Endothelial cell of umbilical vein (primary cell): ENCODE data around the gene EIF2B2. TPM values are rescaled to one million over a fixed set of nuclear protein-coding genes. Genes with fewer than 3 reads are reported as not detected.

ENCODE experiments used
- BruUV-seq: library from RNA; stranded (reverse); fragments of 400-500 nt; replicated peaks from 2 replicates; lab custom pipeline; 2021; lab: Mats Ljungman, UMichigan
- CTCF ChIA-PET: fragments of 300-600, 350-600 bp; sonication (Branson Sonifier 250); formaldehyde crosslinking; loops from one replicate; lab custom pipeline; 2021; ENCODE audit warnings: antibody characterized with exemption, inconsistent platforms; lab: Charles Lee
- POLR2A ChIA-PET: fragments of 300-600, 350-600 bp; sonication (Branson Sonifier 250); formaldehyde crosslinking; loops from one replicate; lab custom pipeline; 2021; ENCODE audit warnings: antibody characterized with exemption, inconsistent platforms; lab: Charles Lee
- DNase-seq: peaks from one replicate; pipeline ENCODE4 v3.0.0-alpha.2; 2011; ENCODE audit warnings: low read depth, low spot score
- FAIRE-seq: peaks from 2 replicates; lab custom pipeline; 2011; peaks lifted over from hg19 to GRCh38; lab: Jason Lieb, UNC
- H2AFZ ChIP-seq: 2 replicates; pipeline ENCODE4 v1.6.0; 2012; ENCODE audit warnings: low read depth, low read length, control low read depth, inconsistent platforms
- H3K27ac ChIP-seq: 2 replicates; pipeline ENCODE4 v1.5.1; 2011; ENCODE audit warnings: low read depth, mild to moderate bottlenecking, control low read depth, low read length, moderate library complexity; ENCODE audit not compliant: insufficient read depth
- H3K27me3 ChIP-seq, 2 experiments: 2 replicates each; pipeline versions ENCODE4 v1.6.0 to v1.6.1; 2011; ENCODE audit warnings: low read length in 2 of 2, mixed read lengths in 1 of 2; ENCODE audit not compliant: control insufficient read depth in 2 of 2, insufficient read depth in 2 of 2
- H3K36me3 ChIP-seq, 2 experiments: 2 replicates in 1 of 2; 3 replicates in 1 of 2; pipeline ENCODE4 v1.5.1; 2011; ENCODE audit warnings: low read length in 2 of 2, mild to moderate bottlenecking in 1 of 2, moderate library complexity in 1 of 2; ENCODE audit not compliant: control insufficient read depth in 2 of 2, insufficient read depth in 2 of 2; ENCODE audit errors: extremely low read depth in 1 of 2
- H3K4me1 ChIP-seq: 3 replicates; pipeline ENCODE4 v1.5.1; 2011; ENCODE audit warnings: mild to moderate bottlenecking, low read length; ENCODE audit not compliant: control insufficient read depth, insufficient read depth; ENCODE audit errors: extremely low read depth
- H3K4me2 ChIP-seq: 2 replicates; pipeline ENCODE4 v1.6.1; 2011; ENCODE audit warnings: low read length, control low read depth, mixed read lengths; ENCODE audit not compliant: insufficient read depth
- H3K4me3 ChIP-seq, 3 experiments: fragments of 200-600 bp in 1 of 3; sonication (generic), shearing (Covaris generic) in 1 of 3; replicated peaks in 1 of 3; 2 replicates each; pipeline ENCODE4 v1.5.1; 2011 to 2016; ENCODE audit warnings: control low read depth in 3 of 3, low read length in 3 of 3, mild to moderate bottlenecking in 2 of 3, inconsistent platforms in 1 of 3, low read depth in 1 of 3, moderate library complexity in 1 of 3; ENCODE audit not compliant: insufficient read depth in 1 of 3
- H3K79me2 ChIP-seq: 2 replicates; pipeline ENCODE4 v1.6.0; 2012; ENCODE audit warnings: low read length, inconsistent platforms; ENCODE audit not compliant: control insufficient read depth, insufficient read depth
- H3K9ac ChIP-seq: replicated peaks from 2 replicates; pipeline ENCODE3; 2011; ENCODE audit warnings: low read length, control low read depth; ENCODE audit not compliant: insufficient read depth; ENCODE audit errors: extremely low read depth
- H3K9me1 ChIP-seq: replicated peaks from 3 replicates; pipeline ENCODE4 v1.6.0; 2011; ENCODE audit warnings: mild to moderate bottlenecking, low read length; ENCODE audit not compliant: control insufficient read depth, insufficient read depth; ENCODE audit errors: extremely low read depth
- H3K9me3 ChIP-seq: replicated peaks from 2 replicates; pipeline ENCODE4 v1.5.1; 2012; ENCODE audit warnings: low read length, inconsistent platforms; ENCODE audit not compliant: control insufficient read depth, insufficient read depth
- H4K20me1 ChIP-seq: replicated peaks from 2 replicates; pipeline ENCODE3; 2011; ENCODE audit warnings: mild to moderate bottlenecking, low read length; ENCODE audit not compliant: control insufficient read depth, insufficient read depth; ENCODE audit errors: extremely low read depth
- CTCF ChIP-seq, 2 donors: IDR thresholded peaks; 1 replicate in 1 of 2; 2 replicates in 1 of 2; pipeline ENCODE4 v1.5.1; 2011; ENCODE audit warnings: low read length in 2 of 2, mild to moderate bottlenecking in 2 of 2, moderate library complexity in 2 of 2, control low read depth in 1 of 2, inconsistent platforms in 1 of 2, low read depth in 1 of 2; ENCODE audit not compliant: insufficient read depth in 1 of 2; ENCODE audit errors: extremely low read depth in 1 of 2
- EZH2 ChIP-seq: IDR thresholded peaks from 2 replicates; pipeline ENCODE4 v1.6.1; 2012; ENCODE audit warnings: borderline replicate concordance, low read depth, mild to moderate bottlenecking, moderate library complexity, low read length, inconsistent platforms; ENCODE audit not compliant: severe bottlenecking
- FOS ChIP-seq: IDR thresholded peaks from 2 replicates; pipeline ENCODE4 v1.6.1; 2011; ENCODE audit warnings: mild to moderate bottlenecking, low read length, moderate library complexity, borderline replicate concordance; ENCODE audit not compliant: insufficient read depth
- GATA2 ChIP-seq: IDR thresholded peaks from 2 replicates; pipeline ENCODE4 v1.7.0; 2011; ENCODE audit warnings: low read depth, mild to moderate bottlenecking, moderate library complexity, mixed read lengths, low read length; ENCODE audit not compliant: insufficient read length, insufficient read depth
- JUN ChIP-seq: IDR thresholded peaks from 2 replicates; pipeline ENCODE4 v1.6.1; 2011; ENCODE audit warnings: borderline replicate concordance, low read depth; ENCODE audit not compliant: insufficient read length, insufficient read depth
- MAX ChIP-seq: IDR thresholded peaks from 2 replicates; pipeline ENCODE4 v1.6.1; 2011; ENCODE audit not compliant: insufficient read depth, insufficient read length
- MYC ChIP-seq: IDR thresholded peaks from one replicate; pipeline ENCODE4 v1.6.1; 2011; ENCODE audit warnings: mild to moderate bottlenecking, low read depth, low read length
- POLR2A ChIP-seq: IDR thresholded peaks from 2 replicates; pipeline ENCODE4 v1.6.1; 2012; ENCODE audit warnings: low read depth, mild to moderate bottlenecking, control low read depth, low read length
- POLR2AphosphoS5 ChIP-seq: IDR thresholded peaks from 2 replicates; pipeline ENCODE4 v1.6.1; 2012; ENCODE audit warnings: low read depth, mild to moderate bottlenecking, control low read depth, low read length, moderate library complexity; ENCODE audit not compliant: insufficient read depth
- dilution Hi-C: fragments of 300-500 bp; cut with MboI; formaldehyde crosslinking; loops from one replicate; pipeline ENCODE4 v1.15.0; 2019; ENCODE audit warnings: low sequenced_read_pairs; ENCODE audit not compliant: extremely low pct_ligation_motif_present
- intact Hi-C: fragments of 100-400 bp; cut with micrococcal nuclease; formaldehyde crosslinking; loops from one replicate; pipeline ENCODE4 v1.10.0; 2022
- polyA plus RNA-seq, 4 experiments: library from polyadenylated mRNA; depleted of rRNA in 3 of 4; stranded (reverse) in 3 of 4; unstranded in 1 of 4; fragments of >200 nt; gene quantifications; 2 replicates each; pipeline versions ENCODE4 v1.2.1 to v1.2.3, GENCODE V29; 2011 to 2012; ENCODE audit warnings: missing spikeins in 1 of 4
- total RNA-seq: library from RNA; stranded (reverse); gene quantifications from 2 replicates; pipeline ENCODE4 v1.2.3, GENCODE V29; 2021

Gene EIF2B2
- total and polyA plus RNA-seq, 2 donors (not counting 3 experiments of a cell fraction or from before 2014, with no cell fraction given): 97.0 to 143 TPM

GRCh38 chr14:74982661-74983060 is 20.1 kb upstream of the EIF2B2 start:
- DNase-seq (no peak), FAIRE-seq (no peak)
- Histone ChIP-seq H2AFZ (no peak overlapping the region), H3K27ac (peak overlapping the region; percentile 98), H4K20me1 (no peaks in the 10 kb centered on the region), H3K4me1 (peaks cover 61% of the 10 kb centered on the region), H3K4me3 (no peak overlapping the region), H3K27me3 (no peaks in the 10 kb centered on the region), H3K9me1 (no peaks in the 10 kb centered on the region), H3K9me3 (no peaks in the 10 kb centered on the region), H3K9ac (peak overlapping the region; percentile 79), H3K79me2 (no peaks in the 10 kb centered on the region), H3K36me3 (no peaks in the 10 kb centered on the region), H3K4me2 (no peak overlapping the region)
- dilution Hi-C loops: no loop called here
- POLR2A ChIA-PET: interaction anchor here (1.5 kb wide), 1 partner anchor 27 kb away, joined by 6 read pairs; the partner anchor contains the start of gene PGF
- CTCF ChIA-PET: interaction anchor here (0.6 kb wide), 1 partner anchor 38 kb away, joined by 3 read pairs; no protein-coding TSS in a partner anchor
- no TSS peak for BruUV-seq
- TF ChIP-seq JUN (no peak), FOS (no peak), MAX (no peak), EZH2 (no peak), GATA2 (no peak), MYC (no peak)
- intact Hi-C loops: loop anchor here (1.0 kb wide), 1 partner anchor 27 kb away; the partner anchor contains the start of gene PGF

GRCh38 chr14:74983343-74983742 is 19.4 kb upstream of the EIF2B2 start:
- Histone ChIP-seq H3K27me3 (no peaks in the 10 kb centered on the region), H3K79me2 (no peaks in the 10 kb centered on the region), H3K27ac (peak overlapping the region; percentile 98), H3K9ac (peak overlapping the region; percentile 79), H3K9me1 (no peaks in the 10 kb centered on the region), H2AFZ (no peak overlapping the region), H3K4me3 (no peak overlapping the region), H3K4me1 (peaks cover 64% of the 10 kb centered on the region), H4K20me1 (no peaks in the 10 kb centered on the region), H3K36me3 (no peaks in the 10 kb centered on the region), H3K4me2 (no peak overlapping the region), H3K9me3 (no peaks in the 10 kb centered on the region)
- POLR2A ChIA-PET: interaction anchor here (0.7 to 1.5 kb wide), 2 partner anchors 19 to 28 kb away, joined by 4 to 6 read pairs; partner anchors contain the start of genes EIF2B2 and PGF
- BruUV-seq: no TSS peak
- peak; percentile 88 for FAIRE-seq
- dilution Hi-C loops: no loop called here
- intact Hi-C loops: loop anchor here (1.0 kb wide), 1 partner anchor 28 kb away; the partner anchor contains the start of gene PGF
- TF ChIP-seq CTCF (IDR thresholded peaks at IDR 0.05; ENCODE audit: extremely low read depth in 1 of 2, insufficient read depth in 1 of 2, low read depth in 1 of 2, low read length in 2 of 2): no peak
- TF ChIP-seq MAX: no peak
- peak; percentile 91 for TF ChIP-seq JUN
- TF ChIP-seq POLR2A: peak; percentile 45
- TF ChIP-seq FOS: peak; percentile 84
- peak; percentile 59 for TF ChIP-seq POLR2AphosphoS5
- DNase-seq: peak; percentile 82
- CTCF ChIA-PET: interaction anchor here (0.6 kb wide), 1 partner anchor 38 kb away, joined by 3 read pairs; no protein-coding TSS in a partner anchor
